Naive thymus-derived CD4-positive, alpha-beta T cell (primary cell): ENCODE data around the gene CLGN. TPM values are rescaled to one million over a fixed set of nuclear protein-coding genes. Genes with fewer than 3 reads are reported as not detected.
A peak's percentile ranks its signal among the peaks of the same experiment; 100 is the strongest.

Experiments
- ATAC-seq: fragments of 150-1000 bp; cut with Tn5 transposase; 2 replicates; pipeline ENCODE4 v1.10.0; 2021; ENCODE audit warnings: mild to moderate bottlenecking, moderate library complexity
- CTCF ChIA-PET: fragments of 350-600 bp; sonication (Branson Sonifier 250); formaldehyde crosslinking; loops from one replicate; lab custom pipeline; 2021; ENCODE audit warnings: antibody characterized with exemption; lab: Charles Lee
- POLR2A ChIA-PET: fragments of 350-600 bp; sonication (Branson Sonifier 250); formaldehyde crosslinking; loops from one replicate; lab custom pipeline; 2021; ENCODE audit warnings: antibody characterized with exemption, inconsistent platforms; lab: Charles Lee
- DNase-seq, 9 donors: peaks; one replicate each; pipeline versions ENCODE4 v3.0.0 to v3.0.0-alpha.2; 2020 to 2022; ENCODE audit warnings: mixed read lengths in 1 of 9
- H3K27ac ChIP-seq: one replicate; pipeline ENCODE4 v1.7.0; 2013; ENCODE audit warnings: mild to moderate bottlenecking, low read depth, low read length, moderate library complexity
- H3K27me3 ChIP-seq, 2 donors: one replicate each; pipeline ENCODE4 v1.7.0; 2013; ENCODE audit warnings: low read length in 2 of 2, mild to moderate bottlenecking in 2 of 2, moderate library complexity in 2 of 2; ENCODE audit not compliant: control insufficient read depth in 2 of 2, insufficient read depth in 2 of 2
- H3K36me3 ChIP-seq, 3 experiments: 1 replicate in 2 of 3; 2 replicates in 1 of 3; pipeline ENCODE4 v1.7.0; 2013; ENCODE audit warnings: low read length in 3 of 3, mild to moderate bottlenecking in 3 of 3, moderate library complexity in 1 of 3; ENCODE audit not compliant: insufficient read depth in 3 of 3, control insufficient read depth in 2 of 3
- H3K4me1 ChIP-seq, 2 donors: one replicate each; pipeline ENCODE4 v1.7.0; 2013; ENCODE audit warnings: low read length in 2 of 2, mild to moderate bottlenecking in 2 of 2, moderate library complexity in 1 of 2; ENCODE audit not compliant: control insufficient read depth in 2 of 2, insufficient read depth in 2 of 2
- H3K4me3 ChIP-seq: 2 replicates; pipeline ENCODE4 v1.7.0; 2013; ENCODE audit warnings: mild to moderate bottlenecking, low read length
- H3K9me3 ChIP-seq, 3 experiments: 1 replicate in 2 of 3; 2 replicates in 1 of 3; pipeline ENCODE4 v1.7.0; 2013; ENCODE audit warnings: low read length in 3 of 3; ENCODE audit not compliant: control insufficient read depth in 2 of 3
- H3K27ac Mint-ChIP-seq, 9 donors: one replicate each; pipeline ENCODE4 v1.8.0; 2020 to 2022; ENCODE audit warnings: mixed read lengths in 9 of 9, mild to moderate bottlenecking in 8 of 9, moderate library complexity in 5 of 9, inconsistent platforms in 2 of 9
- H3K27me3 Mint-ChIP-seq, 5 donors: one replicate each; pipeline ENCODE4 v1.8.0; 2021 to 2022; ENCODE audit warnings: mixed read lengths in 5 of 5, mild to moderate bottlenecking in 1 of 5
- H3K36me3 Mint-ChIP-seq, 5 donors: one replicate each; pipeline ENCODE4 v1.8.0; 2020 to 2022; ENCODE audit warnings: mixed read lengths in 5 of 5, mild to moderate bottlenecking in 3 of 5, inconsistent platforms in 1 of 5
- H3K4me1 Mint-ChIP-seq, 7 donors: one replicate each; pipeline ENCODE4 v1.8.0; 2020 to 2022; ENCODE audit warnings: mixed read lengths in 7 of 7, mild to moderate bottlenecking in 3 of 7, inconsistent platforms in 1 of 7
- H3K4me3 Mint-ChIP-seq, 10 donors: one replicate each; pipeline ENCODE4 v1.8.0; 2020 to 2022; ENCODE audit warnings: mild to moderate bottlenecking in 10 of 10, mixed read lengths in 10 of 10, moderate library complexity in 6 of 10, inconsistent platforms in 2 of 10
- H3K9me3 Mint-ChIP-seq, 11 donors: one replicate each; pipeline ENCODE4 v1.8.0; 2020 to 2022; ENCODE audit warnings: mixed read lengths in 11 of 11, mild to moderate bottlenecking in 4 of 11, inconsistent platforms in 1 of 11, moderate library complexity in 1 of 11
- intact Hi-C, 2 donors: fragments of 100-400 bp; cut with micrococcal nuclease; formaldehyde crosslinking; loops; one replicate each; pipeline ENCODE4 v1.15.1; 2023
- polyA plus RNA-seq, 2 donors: library from polyadenylated mRNA; unstranded; fragments of 300-500 nt; fragmentation: Illumina TruSeq; gene quantifications; one replicate each; pipeline ENCODE4 v1.2.3, GENCODE V29; 2021
- total RNA-seq, 6 experiments: library from RNA in 5 of 6; stranded (reverse) in 5 of 6; gene quantifications; 1 replicate in 5 of 6; 2 replicates in 1 of 6; pipeline ENCODE4 v1.2.3 and lab custom pipeline; 2021 to 2026

CLGN gene
- total and polyA plus RNA-seq, 7 experiments from 2014 or later, result 0.06 to 0.20 (median 0.12) TPM; not detected in 4

GRCh38 chr4:140367738-140368137 is 59.7 kb downstream of the CLGN start:
- intact Hi-C loops, result no loop called here
- DNase-seq, result no peak
- Mint-ChIP-seq H3K4me3 (no peak overlapping the region), H3K27me3 (peaks cover 0 to 20% (median 0%) of the 10 kb centered on the region in 5 donors), H3K36me3 (peaks cover 0 to 4% (median 0%) of the 10 kb centered on the region in 5 donors), H3K9me3 (no peaks in the 10 kb centered on the region), H3K27ac (no peak overlapping the region), H3K4me1 (peaks cover 0 to 11% (median 8%) of the 10 kb centered on the region in 7 donors)
- ATAC-seq, result no peak
- H3K36me3 ChIP-seq, result no peaks in the 10 kb centered on the region
- no peak overlapping the region for H3K27ac ChIP-seq
- ChIA-PET CTCF (no interaction called here), POLR2A (no interaction called here)
- H3K27me3 ChIP-seq, result no peaks in the 10 kb centered on the region
- no peaks in the 10 kb centered on the region for H3K9me3 ChIP-seq
- H3K4me1 ChIP-seq, result peaks cover 0 to 6% of the 10 kb centered on the region in 2 donors
- no peak overlapping the region for H3K4me3 ChIP-seq

- no peaks in the 10 kb centered on the region for H3K9me3 ChIP-seq
- no peak overlapping the region for H3K4me3 ChIP-seq
- H3K4me1 ChIP-seq, result no peaks in the 10 kb centered on the region
- ChIA-PET POLR2A (interaction anchor here (2.0 kb wide), 1 partner anchor 9 kb away, joined by 4 read pairs; no protein-coding TSS in a partner anchor), CTCF (interaction anchor here (0.6 to 1.2 kb wide), 3 partner anchors 9 to 697 kb away, joined by 3 to 4 read pairs (median 3); partner anchors contain the start of gene SCOC)
- intact Hi-C loops, result loop anchor here in 1 of 2 donors (5.0 kb wide), 1 partner anchor 489 kb away; no protein-coding TSS in a partner anchor
- Mint-ChIP-seq H3K27ac (no peak overlapping the region), H3K4me1 (peaks cover 0 to 4% (median 3%) of the 10 kb centered on the region in 7 donors), H3K4me3 (no peak overlapping the region), H3K9me3 (no peaks in the 10 kb centered on the region), H3K27me3 (peaks cover 0 to 10% (median 0%) of the 10 kb centered on the region in 5 donors), H3K36me3 (peaks cover 0 to 4% (median 0%) of the 10 kb centered on the region in 5 donors)
- ATAC-seq, result no peak
- no peaks in the 10 kb centered on the region for H3K27me3 ChIP-seq
- H3K36me3 ChIP-seq, result no peaks in the 10 kb centered on the region
- no peak overlapping the region for H3K27ac ChIP-seq
- no peak for DNase-seq
Observed at GRCh38 chr4:140363558-140363957, 63.9 kb downstream of the CLGN start.

- DNase-seq (no peak), ATAC-seq (no peak)
- H3K9me3 ChIP-seq, result no peaks in the 10 kb centered on the region
- Mint-ChIP-seq H3K9me3 (no peaks in the 10 kb centered on the region), H3K36me3 (peaks cover 0 to 4% (median 0%) of the 10 kb centered on the region in 5 donors), H3K27ac (no peak overlapping the region), H3K4me1 (peaks cover 0 to 4% (median 3%) of the 10 kb centered on the region in 7 donors), H3K27me3 (peaks cover 0 to 10% (median 0%) of the 10 kb centered on the region in 5 donors), H3K4me3 (no peak overlapping the region)
- intact Hi-C loops, result loop anchor here in 1 of 2 donors (5.0 kb wide), 1 partner anchor 489 kb away; no protein-coding TSS in a partner anchor
- ChIA-PET CTCF (interaction anchor here (1.0 to 1.2 kb wide), 2 partner anchors 10 to 11 kb away, joined by 3 to 4 read pairs; partner anchors contain the start of gene SCOC), POLR2A (interaction anchor here (2.0 kb wide), 1 partner anchor 10 kb away, joined by 4 read pairs; no protein-coding TSS in a partner anchor)
- H3K4me3 ChIP-seq, result no peak overlapping the region
- H3K27ac ChIP-seq, result no peak overlapping the region
- no peaks in the 10 kb centered on the region for H3K4me1 ChIP-seq
- no peaks in the 10 kb centered on the region for H3K27me3 ChIP-seq
- no peaks in the 10 kb centered on the region for H3K36me3 ChIP-seq
Observed at GRCh38 chr4:140363051-140363450, 64.4 kb downstream of the CLGN start.

DNA sequence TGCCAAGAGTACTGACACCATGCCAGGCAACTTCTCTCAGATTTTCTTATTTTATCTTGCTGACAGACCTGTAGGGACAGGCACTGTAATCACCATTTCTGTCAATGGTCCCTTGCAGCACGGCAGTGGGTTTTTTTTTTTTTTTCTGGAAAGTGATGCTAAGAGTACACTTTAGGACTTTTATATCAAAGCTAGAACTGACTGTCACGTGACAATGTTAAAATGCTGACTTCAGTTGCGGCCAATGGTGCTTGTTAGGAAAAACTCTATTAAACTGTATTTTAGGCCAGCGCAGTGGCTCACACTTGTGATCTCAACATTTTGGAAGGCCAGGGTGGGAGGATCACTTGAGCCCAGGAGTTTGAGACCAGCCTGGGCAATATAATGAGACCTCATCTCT is 66.3 kb downstream of the CLGN start:
- Mint-ChIP-seq H3K9me3 (no peaks in the 10 kb centered on the region), H3K27me3 (peaks cover 0 to 21% (median 0%) of the 10 kb centered on the region in 5 donors), H3K4me1 (peaks cover 0 to 4% (median 3%) of the 10 kb centered on the region in 7 donors), H3K36me3 (peaks cover 0 to 4% (median 0%) of the 10 kb centered on the region in 5 donors), H3K27ac (no peak overlapping the region), H3K4me3 (no peak overlapping the region)
- H3K27me3 ChIP-seq, result no peaks in the 10 kb centered on the region
- ChIA-PET CTCF (interaction anchor here (2.3 to 4.5 kb wide), 4 partner anchors 8 to 248 kb away, joined by 8 to 35 read pairs (median 17); partner anchors contain the start of gene SCOC), POLR2A (interaction anchor here (1.8 kb wide), 1 partner anchor 12 kb away, joined by 4 read pairs; the partner anchor contains the start of gene SCOC)
- H3K9me3 ChIP-seq, result no peaks in the 10 kb centered on the region
- no peak overlapping the region for H3K27ac ChIP-seq
- no peaks in the 10 kb centered on the region for H3K4me1 ChIP-seq
- intact Hi-C loops, result loop anchor here in 1 of 2 donors (5.0 kb wide), 1 partner anchor 491 kb away; no protein-coding TSS in a partner anchor
- no peak overlapping the region for H3K4me3 ChIP-seq
- H3K36me3 ChIP-seq, result no peaks in the 10 kb centered on the region
- no peak for DNase-seq
- no peak for ATAC-seq

- Mint-ChIP-seq H3K36me3 (no peaks in the 10 kb centered on the region), H3K9me3 (no peaks in the 10 kb centered on the region), H3K27me3 (peaks cover 0 to 18% (median 0%) of the 10 kb centered on the region in 5 donors), H3K4me3 (peak overlapping the region in 2 of 10 donors; percentile 20 to 43), H3K4me1 (peaks cover 0 to 5% (median 3%) of the 10 kb centered on the region in 7 donors), H3K27ac (peak overlapping the region in 1 of 9 donors; percentile 42)
- Histone ChIP-seq H3K4me3 (no peak overlapping the region), H3K4me1 (no peaks in the 10 kb centered on the region), H3K27ac (no peak overlapping the region), H3K36me3 (no peaks in the 10 kb centered on the region), H3K27me3 (no peaks in the 10 kb centered on the region), H3K9me3 (no peaks in the 10 kb centered on the region)
- POLR2A ChIA-PET, result no interaction called here
- intact Hi-C loops, result loop anchor here (1.0 to 5.0 kb wide), 10 partner anchors 14 to 756 kb away; partner anchors contain the start of gene SCOC (in 2 of the 2)
- ATAC-seq (peak; percentile 95), DNase-seq (peak; percentile 42 to 80 (median 71))
- CTCF ChIA-PET, result interaction anchor here (0.7 to 4.5 kb wide), 21 partner anchors 9 to 628 kb away, joined by 3 to 35 read pairs (median 4); partner anchors contain the start of gene SCOC
Observed at GRCh38 chr4:140359562-140360427, 67.7 kb downstream of the CLGN start.

DNA sequence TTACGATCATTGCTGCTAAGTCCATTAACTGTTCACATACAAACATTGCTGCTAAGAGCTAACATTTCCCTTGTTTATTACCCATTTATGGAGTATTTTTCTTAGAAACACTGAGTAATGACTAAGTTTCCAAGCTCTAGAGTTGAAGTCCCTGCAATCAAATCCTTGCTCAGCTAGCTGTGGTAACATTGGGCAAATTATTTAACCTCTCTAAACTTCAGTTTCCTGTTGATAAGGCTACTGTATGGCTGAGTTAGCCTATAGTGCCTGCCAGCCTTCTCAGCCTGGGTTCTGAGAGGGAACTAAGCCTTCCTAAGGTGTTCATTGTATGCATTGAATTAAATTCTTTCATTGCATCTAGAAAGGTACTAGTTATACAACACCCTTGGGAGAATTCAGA is 69.2 kb downstream of the CLGN start:
- intact Hi-C loops, result loop anchor here in 1 of 2 donors (5.0 kb wide), 1 partner anchor 701 kb away; no protein-coding TSS in a partner anchor
- Mint-ChIP-seq H3K27me3 (peaks cover 0 to 23% (median 0%) of the 10 kb centered on the region in 5 donors), H3K36me3 (no peaks in the 10 kb centered on the region), H3K27ac (no peak overlapping the region), H3K4me1 (peaks cover 8 to 20% (median 12%) of the 10 kb centered on the region in 7 donors), H3K9me3 (no peaks in the 10 kb centered on the region), H3K4me3 (no peak overlapping the region)
- DNase-seq, result no peak
- Histone ChIP-seq H3K9me3 (no peaks in the 10 kb centered on the region), H3K4me1 (peaks cover 5 to 6% of the 10 kb centered on the region in 2 donors), H3K27me3 (no peaks in the 10 kb centered on the region), H3K36me3 (no peaks in the 10 kb centered on the region), H3K27ac (no peak overlapping the region), H3K4me3 (no peak overlapping the region)
- CTCF ChIA-PET, result interaction anchor here (4.5 kb wide), 1 partner anchor 16 kb away, joined by 35 read pairs; the partner anchor contains the start of gene SCOC
- ATAC-seq, result no peak
- POLR2A ChIA-PET, result no interaction called here
